Measurements from ENCODE around the gene NIPBL. TPM values are rescaled to one million over a fixed set of nuclear protein-coding genes. Genes with fewer than 3 reads are reported as not detected.

Gene NIPBL
- total RNA-seq, 1 experiment from 2014 or later: 48.3 TPM

- no peak for TF ChIP-seq FOXJ3 (CRISPR knock-in tag; IDR thresholded peaks at IDR 0.05; ENCODE audit: borderline replicate concordance)
Observed at GRCh38 chr5:37056762-37057161, 180.2 kb downstream of the NIPBL start (continued).

- ChIA-PET POLR2A (no interaction called here), CTCF (interaction anchor here (0.7 kb wide), 1 partner anchor 16 kb away, joined by 3 read pairs; no protein-coding TSS in a partner anchor)
- TF ChIP-seq PRRX2 (CRISPR knock-in tag; IDR thresholded peaks at IDR 0.05) (no peak), SMAD3 (CRISPR knock-in tag; IDR thresholded peaks at IDR 0.05; ENCODE audit: borderline replicate concordance) (no peak), ZBTB21 (CRISPR knock-in tag; IDR thresholded peaks at IDR 0.05; ENCODE audit: borderline replicate concordance) (no peak), NFE2L1 (CRISPR knock-in tag; IDR thresholded peaks at IDR 0.05) (no peak)
- H3K27ac Mint-ChIP-seq: no peak overlapping the region
- no peaks in the 10 kb centered on the region for H3K27me3 Mint-ChIP-seq (ENCODE audit: low read depth)
- peaks cover 33% of the 10 kb centered on the region for H3K36me3 Mint-ChIP-seq
- H3K4me1 Mint-ChIP-seq: no peaks in the 10 kb centered on the region
- DNase-seq (ENCODE audit: low spot score) (no peak), ATAC-seq (no peak)
- H3K4me3 Mint-ChIP-seq: no peak overlapping the region
- H3K9me3 Mint-ChIP-seq: no peaks in the 10 kb centered on the region
Observed at GRCh38 chr5:37060030-37060429, 183.5 kb downstream of the NIPBL start.

DNA sequence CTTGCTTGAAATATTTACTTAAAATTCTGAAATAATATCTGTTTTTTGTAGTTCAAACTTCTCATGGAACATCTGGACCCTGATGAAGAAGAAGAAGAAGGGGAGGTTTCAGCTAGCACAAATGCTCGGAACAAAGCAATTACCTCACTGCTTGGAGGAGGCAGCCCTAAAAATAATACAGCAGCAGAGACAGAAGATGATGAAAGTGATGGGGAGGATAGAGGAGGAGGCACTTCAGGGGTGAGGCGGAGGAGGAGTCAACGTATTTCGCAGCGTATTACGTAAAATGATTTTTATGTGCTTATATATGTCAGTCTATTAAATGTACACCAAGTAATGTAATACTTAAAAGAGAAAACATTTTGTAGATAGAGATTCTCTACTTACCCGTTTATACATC lies 187.2 kb downstream of the NIPBL start:
- ATAC-seq (no peak), DNase-seq (ENCODE audit: low spot score) (no peak)
- TF ChIP-seq ZNF671 (CRISPR knock-in tag; IDR thresholded peaks at IDR 0.05) (no peak), ZBTB43 (CRISPR knock-in tag; IDR thresholded peaks at IDR 0.05) (no peak), ETV6 (CRISPR knock-in tag; IDR thresholded peaks at IDR 0.05) (no peak), RELA (CRISPR knock-in tag; IDR thresholded peaks at IDR 0.05; ENCODE audit: borderline replicate concordance) (no peak), ZNF281 (CRISPR knock-in tag; IDR thresholded peaks at IDR 0.05) (no peak), ZNF263 (CRISPR knock-in tag; IDR thresholded peaks at IDR 0.05; ENCODE audit: low read depth) (no peak), FOXJ3 (CRISPR knock-in tag; IDR thresholded peaks at IDR 0.05; ENCODE audit: borderline replicate concordance) (no peak), PRRX2 (CRISPR knock-in tag; IDR thresholded peaks at IDR 0.05) (no peak), ZNF232 (CRISPR knock-in tag; IDR thresholded peaks at IDR 0.05) (no peak), ZNF416 (CRISPR knock-in tag; IDR thresholded peaks at IDR 0.05) (no peak), STAT6 (CRISPR knock-in tag; conservative IDR thresholded peaks at IDR 0.05; ENCODE audit: low read depth) (no peak)
- TF ChIP-seq, protein P1, sequence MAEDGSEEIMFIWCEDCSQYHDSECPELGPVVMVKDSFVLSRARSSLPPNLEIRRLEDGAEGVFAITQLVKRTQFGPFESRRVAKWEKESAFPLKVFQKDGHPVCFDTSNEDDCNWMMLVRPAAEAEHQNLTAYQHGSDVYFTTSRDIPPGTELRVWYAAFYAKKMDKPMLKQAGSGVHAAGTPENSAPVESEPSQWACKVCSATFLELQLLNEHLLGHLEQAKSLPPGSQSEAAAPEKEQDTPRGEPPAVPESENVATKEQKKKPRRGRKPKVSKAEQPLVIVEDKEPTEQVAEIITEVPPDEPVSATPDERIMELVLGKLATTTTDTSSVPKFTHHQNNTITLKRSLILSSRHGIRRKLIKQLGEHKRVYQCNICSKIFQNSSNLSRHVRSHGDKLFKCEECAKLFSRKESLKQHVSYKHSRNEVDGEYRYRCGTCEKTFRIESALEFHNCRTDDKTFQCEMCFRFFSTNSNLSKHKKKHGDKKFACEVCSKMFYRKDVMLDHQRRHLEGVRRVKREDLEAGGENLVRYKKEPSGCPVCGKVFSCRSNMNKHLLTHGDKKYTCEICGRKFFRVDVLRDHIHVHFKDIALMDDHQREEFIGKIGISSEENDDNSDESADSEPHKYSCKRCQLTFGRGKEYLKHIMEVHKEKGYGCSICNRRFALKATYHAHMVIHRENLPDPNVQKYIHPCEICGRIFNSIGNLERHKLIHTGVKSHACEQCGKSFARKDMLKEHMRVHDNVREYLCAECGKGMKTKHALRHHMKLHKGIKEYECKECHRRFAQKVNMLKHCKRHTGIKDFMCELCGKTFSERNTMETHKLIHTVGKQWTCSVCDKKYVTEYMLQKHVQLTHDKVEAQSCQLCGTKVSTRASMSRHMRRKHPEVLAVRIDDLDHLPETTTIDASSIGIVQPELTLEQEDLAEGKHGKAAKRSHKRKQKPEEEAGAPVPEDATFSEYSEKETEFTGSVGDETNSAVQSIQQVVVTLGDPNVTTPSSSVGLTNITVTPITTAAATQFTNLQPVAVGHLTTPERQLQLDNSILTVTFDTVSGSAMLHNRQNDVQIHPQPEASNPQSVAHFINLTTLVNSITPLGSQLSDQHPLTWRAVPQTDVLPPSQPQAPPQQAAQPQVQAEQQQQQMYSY (CRISPR knock-in tag; IDR thresholded peaks at IDR 0.05): no peak
- TF ChIP-seq, protein P2, sequence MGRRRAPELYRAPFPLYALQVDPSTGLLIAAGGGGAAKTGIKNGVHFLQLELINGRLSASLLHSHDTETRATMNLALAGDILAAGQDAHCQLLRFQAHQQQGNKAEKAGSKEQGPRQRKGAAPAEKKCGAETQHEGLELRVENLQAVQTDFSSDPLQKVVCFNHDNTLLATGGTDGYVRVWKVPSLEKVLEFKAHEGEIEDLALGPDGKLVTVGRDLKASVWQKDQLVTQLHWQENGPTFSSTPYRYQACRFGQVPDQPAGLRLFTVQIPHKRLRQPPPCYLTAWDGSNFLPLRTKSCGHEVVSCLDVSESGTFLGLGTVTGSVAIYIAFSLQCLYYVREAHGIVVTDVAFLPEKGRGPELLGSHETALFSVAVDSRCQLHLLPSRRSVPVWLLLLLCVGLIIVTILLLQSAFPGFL (CRISPR knock-in tag; IDR thresholded peaks at IDR 0.05; ENCODE audit: borderline replicate concordance): no peak
- H3K9me3 Mint-ChIP-seq: no peaks in the 10 kb centered on the region
- ChIA-PET POLR2A (no interaction called here), CTCF (no interaction called here)
- peaks cover 24% of the 10 kb centered on the region for H3K36me3 Mint-ChIP-seq
- H3K4me3 Mint-ChIP-seq: no peak overlapping the region
- no peaks in the 10 kb centered on the region for H3K27me3 Mint-ChIP-seq (ENCODE audit: low read depth)
- H3K27ac Mint-ChIP-seq: no peak overlapping the region
- no peaks in the 10 kb centered on the region for H3K4me1 Mint-ChIP-seq

Data from WTC11 (cell line).